ENCODE measurements around the gene TTYH1. TPM values are rescaled to one million over a fixed set of nuclear protein-coding genes. Genes with fewer than 3 reads are reported as not detected.

TTYH1 gene
- polyA plus RNA-seq, 1 donor = 7.8 TPM

DNA sequence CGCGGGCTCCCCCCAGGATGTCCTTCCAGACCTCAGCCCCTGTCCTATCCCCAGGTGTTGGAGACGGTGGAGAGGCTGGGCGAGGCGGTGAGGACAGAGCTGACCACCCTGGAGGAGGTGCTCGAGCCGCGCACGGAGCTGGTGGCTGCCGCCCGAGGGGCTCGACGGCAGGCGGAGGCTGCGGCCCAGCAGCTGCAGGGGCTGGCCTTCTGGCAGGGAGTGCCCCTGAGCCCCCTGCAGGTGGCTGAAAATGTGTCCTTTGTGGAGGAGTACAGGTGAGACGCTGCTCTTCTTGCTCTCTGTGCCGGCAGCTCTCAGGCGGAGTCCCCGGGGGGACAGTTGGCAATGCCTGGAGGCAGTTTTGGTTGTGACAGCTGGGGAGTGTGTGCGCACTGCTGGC, 6.9 kb downstream of the TTYH1 start:
- no peak for DNase-seq

GRCh38 chr19:54424201-54424600, 8.9 kb downstream of the TTYH1 start:
- no peak for DNase-seq

DNA sequence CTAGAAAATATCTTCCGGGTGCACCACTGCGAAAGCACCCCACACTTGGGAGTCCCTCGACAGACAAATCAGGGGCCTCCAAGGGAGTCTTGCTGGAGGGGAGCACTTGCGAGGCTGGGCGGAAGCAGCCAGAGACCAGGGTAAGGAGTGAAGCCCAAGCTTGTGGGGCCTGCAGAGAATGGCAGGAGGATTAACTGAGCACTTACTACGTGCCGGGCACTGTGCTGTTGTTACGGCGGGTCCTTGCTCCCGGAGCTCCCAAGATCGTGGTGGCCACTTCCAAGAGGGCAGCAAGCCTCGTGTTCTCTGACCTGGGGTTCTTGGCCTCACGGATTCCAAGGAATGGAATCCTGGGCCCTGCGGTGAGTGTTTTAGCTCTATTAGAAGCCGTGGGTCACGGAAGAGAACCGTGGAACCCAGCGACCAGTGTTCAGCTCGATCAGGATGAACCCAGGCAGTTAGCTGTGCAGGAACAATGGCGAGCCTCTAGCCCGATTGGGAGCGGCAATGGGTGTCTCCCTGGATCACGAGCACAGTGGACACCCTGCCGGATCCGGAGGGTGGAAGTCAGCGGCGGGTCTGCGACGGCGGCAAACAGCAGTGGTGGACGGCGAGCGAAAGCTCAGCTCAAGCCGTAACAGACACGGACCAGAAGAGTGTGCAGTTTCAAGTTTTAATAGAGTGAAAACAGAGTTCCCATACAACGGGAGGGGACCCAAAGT, 9.6 kb downstream of the TTYH1 start:
- no peak for DNase-seq

DNA sequence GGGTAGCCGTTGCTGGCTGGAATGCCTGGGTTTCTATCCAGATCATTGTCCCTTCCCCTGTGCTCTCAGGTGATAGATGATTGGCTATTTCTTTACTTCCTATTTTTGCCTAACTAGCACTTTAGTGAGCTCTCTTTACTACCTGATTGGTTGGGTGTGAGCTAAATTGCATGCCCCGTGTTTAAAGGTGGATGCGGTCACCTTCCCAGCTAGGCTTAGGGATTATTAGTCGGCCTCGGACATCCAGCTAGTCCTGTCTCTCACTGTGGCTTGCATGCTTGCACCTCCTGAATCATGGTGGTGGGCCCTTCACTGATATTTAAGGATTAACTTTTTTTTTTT, 10.1 kb downstream of the TTYH1 start:
- DNase-seq = no peak

DNA sequence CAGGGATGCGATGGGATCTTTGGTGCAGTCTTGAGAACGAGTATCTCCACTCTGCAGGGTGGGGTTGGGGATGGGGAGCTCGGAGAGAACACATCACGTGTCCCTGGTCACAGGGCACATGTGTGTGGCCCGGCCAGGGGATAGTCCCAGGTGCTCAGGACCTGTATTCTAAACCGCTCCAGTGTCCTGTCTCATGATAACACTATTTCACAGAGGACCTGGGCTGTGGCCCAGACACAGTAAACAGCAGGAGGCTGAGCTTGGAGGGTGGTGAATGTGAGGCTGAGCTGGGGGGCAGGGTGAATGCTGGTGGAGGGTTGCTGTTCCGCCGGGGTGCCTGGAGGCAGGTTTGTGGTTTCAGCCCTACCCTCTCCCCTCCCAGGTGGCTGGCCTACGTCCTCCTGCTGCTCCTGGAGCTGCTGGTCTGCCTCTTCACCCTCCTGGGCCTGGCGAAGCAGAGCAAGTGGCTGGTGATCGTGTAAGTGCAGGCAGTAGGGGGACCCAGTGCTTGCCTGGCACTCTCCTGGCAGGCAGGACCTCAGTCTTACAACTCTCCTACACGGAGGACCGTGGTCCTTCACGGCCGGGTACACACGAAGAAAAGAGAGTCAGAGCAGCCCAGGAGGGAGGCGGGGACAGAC, 11.1 kb downstream of the TTYH1 start:
- DNase-seq = no peak

DNA sequence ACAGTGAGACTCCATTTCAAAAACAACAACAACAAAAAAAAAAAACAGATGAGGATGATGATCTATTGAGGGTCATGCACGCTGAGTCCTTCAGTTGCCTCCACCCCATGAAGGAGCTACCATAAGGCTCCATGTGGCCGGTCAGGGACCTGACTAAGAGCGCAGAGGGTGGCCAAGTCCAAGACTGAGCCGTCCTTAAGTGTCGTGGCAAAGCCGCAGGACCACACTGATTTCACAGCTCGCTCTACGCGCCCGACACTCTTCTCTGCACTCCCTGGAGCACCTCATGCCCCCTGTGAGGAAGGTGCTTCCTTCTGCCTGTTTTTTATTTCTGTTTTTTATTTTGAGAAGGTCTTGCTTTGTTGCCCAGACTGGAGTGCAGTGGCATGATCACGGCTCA, 12.3 kb downstream of the TTYH1 start:
- no peak for DNase-seq

DNA sequence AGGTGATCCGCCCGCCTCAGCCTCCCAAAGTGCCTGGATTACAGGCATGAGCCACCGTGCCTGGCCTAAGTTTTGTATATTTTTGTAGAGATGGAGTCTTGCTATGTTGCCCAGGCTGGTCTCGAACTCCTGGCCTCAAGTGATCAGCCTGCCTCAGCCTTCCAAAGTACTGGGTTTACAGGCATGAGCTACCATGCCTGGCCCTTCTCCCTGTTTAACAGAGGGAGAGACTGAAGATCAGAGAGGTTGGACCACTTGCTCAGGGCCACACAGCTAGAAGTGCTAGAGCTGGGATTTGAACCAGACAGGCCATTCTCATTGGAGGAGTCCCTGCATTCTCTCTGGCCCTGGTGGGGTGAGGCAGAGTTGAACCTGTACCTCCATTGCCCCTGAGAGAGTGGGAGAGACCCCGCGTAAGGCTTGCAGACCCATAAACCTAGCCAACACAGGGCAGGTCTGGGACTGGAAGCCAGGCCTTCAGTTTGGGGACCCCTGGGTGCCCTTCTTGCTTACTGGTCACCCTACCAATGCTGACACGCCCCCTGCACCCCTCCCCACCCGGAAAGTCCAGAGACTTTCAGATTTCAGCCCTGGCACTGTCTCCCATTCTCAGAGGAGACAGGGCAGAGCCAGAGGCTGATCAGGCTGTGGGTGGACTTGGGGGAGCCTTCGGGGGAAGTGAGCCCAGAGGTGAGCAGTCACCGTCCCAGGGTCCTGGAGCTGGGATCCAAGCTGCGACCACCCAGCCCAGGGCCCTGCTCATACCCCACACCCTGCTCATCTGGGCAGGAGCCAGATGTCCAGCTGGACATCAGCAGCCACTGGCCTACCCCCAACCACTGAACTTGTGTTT, 13.3 kb downstream of the TTYH1 start:
- DNase-seq = no peak

- no peak for DNase-seq
These were observed 13.9 kb downstream of the TTYH1 start for GRCh38 chr19:54429176-54429495.

GRCh38 chr19:54429545-54430227, 14.4 kb downstream of the TTYH1 start:
- DNase-seq = no peak

- peak; percentile 71 for DNase-seq
These were observed 15.3 kb downstream of the TTYH1 start for GRCh38 chr19:54430306-54431254.

DNA sequence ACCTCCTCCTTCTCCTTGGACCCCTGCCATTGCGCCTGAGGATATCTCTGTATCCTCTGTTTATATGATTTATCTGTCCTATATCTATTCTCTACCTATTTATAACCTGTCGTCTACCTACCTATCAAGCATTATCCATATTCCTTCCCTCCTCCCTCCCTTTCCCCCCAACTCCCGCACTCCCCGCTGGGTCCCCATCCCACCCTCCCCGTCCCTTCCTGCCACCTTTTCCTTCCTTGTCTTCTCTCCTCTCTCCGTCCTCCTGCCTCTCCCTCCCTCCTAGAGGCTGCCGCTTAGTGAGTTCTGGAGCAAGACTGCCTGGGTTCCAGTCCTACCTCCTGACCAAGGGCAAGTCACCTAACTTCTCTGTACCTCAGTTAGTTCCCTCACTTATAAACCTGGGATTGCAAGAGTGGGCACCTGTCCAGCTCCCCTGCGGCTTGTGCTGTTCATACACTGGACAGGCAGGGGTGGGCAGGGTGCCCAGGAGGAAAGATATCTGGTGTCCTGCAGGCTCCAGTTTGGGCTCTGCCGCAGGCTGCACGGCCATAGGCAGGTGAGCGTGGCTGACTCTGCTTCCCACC, 16.1 kb downstream of the TTYH1 start:
- no peak for DNase-seq

DNA sequence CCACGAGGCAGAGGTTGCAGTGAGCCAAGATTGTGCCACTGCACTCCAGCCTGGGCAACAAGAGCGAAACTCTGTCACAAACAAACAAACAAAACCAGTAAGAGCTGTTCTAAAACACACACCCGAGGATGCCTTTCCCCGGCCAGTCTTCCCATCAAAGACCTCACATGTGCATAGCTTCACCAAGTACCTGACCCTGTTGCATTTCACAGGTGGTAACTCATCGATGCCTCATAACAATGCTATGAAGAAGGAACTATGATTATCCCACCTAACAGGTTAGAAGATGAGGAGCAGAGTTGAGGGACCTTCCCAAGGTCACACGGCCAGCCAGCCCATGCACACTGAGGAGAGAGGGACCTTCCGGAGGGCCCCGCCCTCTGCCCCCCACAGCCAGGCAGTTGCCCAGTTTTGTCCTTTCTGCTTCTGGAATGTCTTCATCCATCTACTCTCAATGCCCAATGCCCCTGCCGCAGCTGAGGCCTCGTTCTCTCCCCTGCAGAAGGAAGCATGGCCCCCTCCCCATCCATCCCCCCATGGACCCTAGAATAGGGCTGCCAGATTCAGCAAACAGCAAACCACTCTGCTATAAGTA, 17.0 kb downstream of the TTYH1 start:
- DNase-seq = no peak

DNA sequence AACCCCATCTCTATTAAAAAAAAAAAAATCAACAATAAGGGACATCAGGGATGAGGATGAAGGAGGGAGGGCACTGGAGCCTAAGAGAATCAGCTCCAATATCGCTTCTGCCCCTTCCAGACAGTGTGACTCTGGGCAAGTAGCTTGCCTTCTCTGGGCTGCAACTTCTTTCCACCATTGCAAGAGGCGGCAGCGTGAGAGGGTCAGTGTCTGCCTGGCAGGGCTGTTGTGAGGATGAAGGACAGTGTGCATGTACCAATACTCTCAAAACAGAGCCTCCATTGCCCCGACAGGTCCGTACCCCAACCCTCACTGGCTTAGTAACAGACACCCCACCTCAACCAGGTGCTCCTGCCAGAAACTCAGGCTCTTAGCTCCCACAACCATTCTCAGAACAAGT, 18.4 kb downstream of the TTYH1 start:
- DNase-seq = no peak

GRCh38 chr19:54434112-54434872, 19.0 kb downstream of the TTYH1 start:
- no peak for DNase-seq

GRCh38 chr19:54434873-54435214, 19.6 kb downstream of the TTYH1 start:
- DNase-seq = no peak

GRCh38 chr19:54435551-54436016, 20.3 kb downstream of the TTYH1 start:
- no peak for DNase-seq

DNA sequence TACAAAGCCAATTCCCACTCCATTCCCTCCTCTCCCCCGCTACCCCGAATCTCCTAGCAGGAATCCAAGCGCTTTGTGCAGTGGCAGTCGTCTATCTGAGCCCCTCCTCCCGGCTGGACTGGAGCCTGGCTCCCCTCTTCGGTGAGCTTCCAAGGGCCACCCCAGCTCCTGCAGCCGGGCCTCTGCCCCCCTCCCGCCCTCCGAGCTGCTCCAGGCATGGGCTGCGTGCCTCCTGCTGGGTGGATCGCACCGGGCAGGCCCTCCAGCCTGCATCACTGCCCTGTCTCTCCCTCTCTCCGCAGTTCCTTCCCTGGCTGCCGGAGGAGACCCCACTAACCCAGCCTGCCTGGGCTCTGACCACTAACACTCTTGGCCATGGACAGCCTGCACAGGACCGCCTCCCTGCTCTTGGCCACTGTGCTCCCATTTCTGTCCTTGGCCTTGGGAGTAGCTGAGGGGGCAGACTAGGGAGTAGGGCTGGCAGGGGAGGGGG, 20.8 kb downstream of the TTYH1 start:
- no peak for DNase-seq

GRCh38 chr19:54436628-54437252, 21.5 kb downstream of the TTYH1 start:
- no peak for DNase-seq

GRCh38 chr19:54439174-54439851, 24.0 kb downstream of the TTYH1 start:
- no peak for DNase-seq

Measured in left kidney (tissue), 2 donors.